GM23248 (cell line): Measurements from ENCODE around the gene PDE10A.

Source experiments
- EZH2 ChIP-seq: fragments of 200-600 bp; sonication (generic); IDR thresholded peaks from 2 replicates; pipeline ENCODE4 v1.6.1; 2018; ENCODE audit warnings: antibody characterized with exemption, mild to moderate bottlenecking; ENCODE audit not compliant: insufficient read depth, poor library complexity, severe bottlenecking
- EZH2phosphoT487 ChIP-seq: fragments of 200-600 bp; sonication (generic); IDR thresholded peaks from 2 replicates; pipeline ENCODE4 v1.6.1; 2018; ENCODE audit warnings: antibody characterized with exemption, moderate library complexity, mild to moderate bottlenecking, low read depth; ENCODE audit not compliant: insufficient read depth

DNA sequence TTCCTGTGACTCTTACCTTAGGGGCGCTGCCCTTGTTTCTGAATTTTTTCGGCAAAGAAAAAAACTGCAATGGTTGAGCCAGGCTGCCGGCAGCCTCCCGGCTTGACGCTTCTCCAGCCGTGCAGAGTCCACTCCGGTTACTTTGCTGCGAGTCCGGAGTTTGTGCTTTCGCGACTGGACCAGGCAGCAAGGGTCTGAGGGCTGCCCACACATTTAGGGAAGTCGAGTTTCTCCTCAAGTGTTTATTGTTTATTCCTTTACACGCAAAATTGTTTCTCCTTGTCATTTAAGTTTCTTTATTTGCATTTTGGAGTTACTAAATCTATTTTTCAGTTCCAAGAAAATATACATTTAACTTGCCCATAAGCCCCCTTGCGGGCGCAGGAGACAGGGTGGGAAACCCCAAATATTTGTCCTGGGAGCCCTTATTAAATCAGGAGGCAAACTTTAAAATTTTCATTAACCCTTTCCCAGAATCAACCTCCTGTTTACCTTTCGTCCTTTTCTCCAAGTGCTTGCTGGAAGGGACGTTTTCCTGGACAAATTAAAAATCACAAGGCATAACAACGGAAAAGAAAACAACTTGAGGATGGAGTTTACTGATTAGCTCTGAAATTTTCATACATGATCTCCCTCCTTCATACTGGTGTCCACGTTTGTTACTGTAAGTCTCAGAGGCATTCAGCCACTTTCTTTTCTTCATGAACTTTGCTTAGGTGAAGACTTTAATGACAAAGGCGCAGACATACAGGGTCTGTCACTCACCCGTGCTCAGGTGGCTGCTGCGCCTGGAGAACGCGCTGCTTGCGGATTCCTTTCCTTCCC is 1.7 kb upstream of the PDE10A start:
- TF ChIP-seq EZH2 (no peak), EZH2phosphoT487 (no peak)
